Cardiac fibroblast (primary cell): ENCODE results near the gene ELAPOR1.

ENCODE experiments used
- DNase-seq, 2 donors: peaks; one replicate each; pipeline versions ENCODE4 v3.0.0 to v3.0.0-alpha.2; 2010; ENCODE audit warnings: low read depth in 2 of 2
- H3K4me3 ChIP-seq, 2 donors: replicated peaks in 1 of 2; 1 replicate in 1 of 2; 2 replicates in 1 of 2; pipeline ENCODE4 v1.5.1; 2011; ENCODE audit warnings: low read depth in 2 of 2, low read length in 2 of 2, mild to moderate bottlenecking in 2 of 2, moderate library complexity in 1 of 2
- TF ChIP-seq, protein P1 (sequence below): IDR thresholded peaks from one replicate; pipeline ENCODE4 v1.5.1; 2011; ENCODE audit warnings: low read depth, mild to moderate bottlenecking, low read length, inconsistent platforms

Gene ELAPOR1

DNA sequence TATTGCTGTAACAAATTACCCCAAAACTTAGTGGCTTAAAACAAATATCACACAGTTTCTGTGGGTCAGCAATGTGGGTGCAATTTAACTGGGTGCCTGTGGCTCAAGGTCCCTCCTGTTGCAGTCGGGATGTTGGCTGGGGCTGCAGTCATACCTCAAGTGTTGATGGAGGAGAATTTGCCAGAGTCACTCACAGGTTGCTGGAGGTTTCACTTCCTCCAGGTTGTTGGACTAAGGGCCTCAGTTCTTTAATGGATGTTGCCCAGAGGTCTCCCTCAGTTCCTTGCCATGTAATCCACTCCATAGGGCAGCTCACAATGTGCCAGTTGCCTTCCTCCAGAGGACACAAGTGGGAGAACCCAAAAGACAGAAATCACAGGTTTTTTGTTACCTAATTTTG lies 35.6 kb upstream of the ELAPOR1 start:
- no peak overlapping the region for H3K4me3 ChIP-seq
- TF ChIP-seq, protein P1, sequence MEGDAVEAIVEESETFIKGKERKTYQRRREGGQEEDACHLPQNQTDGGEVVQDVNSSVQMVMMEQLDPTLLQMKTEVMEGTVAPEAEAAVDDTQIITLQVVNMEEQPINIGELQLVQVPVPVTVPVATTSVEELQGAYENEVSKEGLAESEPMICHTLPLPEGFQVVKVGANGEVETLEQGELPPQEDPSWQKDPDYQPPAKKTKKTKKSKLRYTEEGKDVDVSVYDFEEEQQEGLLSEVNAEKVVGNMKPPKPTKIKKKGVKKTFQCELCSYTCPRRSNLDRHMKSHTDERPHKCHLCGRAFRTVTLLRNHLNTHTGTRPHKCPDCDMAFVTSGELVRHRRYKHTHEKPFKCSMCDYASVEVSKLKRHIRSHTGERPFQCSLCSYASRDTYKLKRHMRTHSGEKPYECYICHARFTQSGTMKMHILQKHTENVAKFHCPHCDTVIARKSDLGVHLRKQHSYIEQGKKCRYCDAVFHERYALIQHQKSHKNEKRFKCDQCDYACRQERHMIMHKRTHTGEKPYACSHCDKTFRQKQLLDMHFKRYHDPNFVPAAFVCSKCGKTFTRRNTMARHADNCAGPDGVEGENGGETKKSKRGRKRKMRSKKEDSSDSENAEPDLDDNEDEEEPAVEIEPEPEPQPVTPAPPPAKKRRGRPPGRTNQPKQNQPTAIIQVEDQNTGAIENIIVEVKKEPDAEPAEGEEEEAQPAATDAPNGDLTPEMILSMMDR, result no peak
- no peak for DNase-seq

DNA sequence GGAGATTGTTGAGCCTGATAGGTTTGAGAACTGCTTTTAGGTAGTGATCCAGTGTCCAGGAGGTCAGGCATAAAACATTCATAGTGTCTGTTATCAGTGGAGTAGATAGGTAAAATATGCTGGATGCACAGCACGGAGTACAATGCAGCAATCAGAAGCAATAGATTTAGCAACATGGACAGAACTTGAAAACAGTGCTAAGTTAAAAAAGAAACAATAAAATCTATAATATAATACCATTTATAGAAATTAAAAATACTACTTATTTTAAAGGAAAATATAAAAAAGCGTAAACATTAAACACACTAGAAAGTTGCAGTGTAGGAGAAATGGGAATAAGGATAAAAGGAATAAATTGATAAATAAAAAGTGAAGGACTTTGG lies 34.7 kb upstream of the ELAPOR1 start:
- TF ChIP-seq, protein P1, result no peak
- no peak overlapping the region for H3K4me3 ChIP-seq

DNA sequence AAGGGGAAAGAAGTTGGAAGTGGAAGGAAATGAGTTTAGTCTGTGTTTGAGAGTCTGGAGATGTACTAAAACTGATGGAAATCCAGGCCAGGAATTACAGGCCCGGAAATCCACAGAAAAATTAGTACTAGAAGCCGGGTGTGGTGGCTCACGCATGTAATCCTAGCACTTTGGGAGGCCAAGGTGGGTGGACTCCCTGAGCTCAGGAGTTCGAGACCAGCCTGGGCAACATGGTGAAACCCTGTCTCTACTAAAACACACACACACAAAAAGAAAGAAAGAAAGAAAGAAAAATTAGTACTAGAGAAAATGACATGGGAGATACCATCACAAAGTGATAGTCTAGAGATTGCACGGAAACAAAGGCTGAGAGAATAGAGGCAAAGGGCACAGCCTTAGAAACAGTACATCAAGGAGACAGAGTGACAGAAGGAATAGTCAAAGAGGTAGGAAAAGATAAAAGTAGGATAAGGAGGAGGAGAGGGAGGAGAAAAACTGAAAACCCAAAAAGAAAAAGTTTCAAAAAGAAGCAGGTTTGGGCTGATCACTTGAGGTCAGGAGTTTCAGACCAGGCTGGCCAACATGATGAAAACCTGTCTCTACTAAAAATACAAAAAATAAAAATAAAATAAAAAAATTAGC lies 33.4 kb upstream of the ELAPOR1 start:
- no peak overlapping the region for H3K4me3 ChIP-seq
- TF ChIP-seq, protein P1, result no peak
- no peak for DNase-seq

More for the DNA sequence above, 34.7 kb upstream of the ELAPOR1 start:
- DNase-seq, result no peak

DNA sequence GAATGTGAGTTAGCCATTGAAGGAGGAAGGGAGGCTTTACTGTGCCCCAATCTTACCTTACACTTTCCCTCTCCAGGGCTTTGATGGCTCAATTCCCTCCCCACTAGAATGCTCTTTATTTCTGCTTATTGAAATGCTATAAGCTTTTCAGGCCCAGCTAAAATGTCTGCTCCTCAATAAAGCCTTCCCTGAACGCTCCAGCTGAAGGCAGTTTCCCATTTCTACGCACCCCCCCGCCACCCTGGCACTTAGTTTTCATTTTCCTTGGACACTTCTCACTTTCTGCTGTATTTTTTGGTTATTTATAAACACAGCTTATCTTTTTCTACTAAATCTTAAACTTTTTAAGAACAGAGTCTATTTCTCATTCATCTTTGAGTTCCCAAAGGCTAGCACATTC lies 30.4 kb upstream of the ELAPOR1 start:
- TF ChIP-seq, protein P1, result no peak
- H3K4me3 ChIP-seq, result no peak overlapping the region

DNA sequence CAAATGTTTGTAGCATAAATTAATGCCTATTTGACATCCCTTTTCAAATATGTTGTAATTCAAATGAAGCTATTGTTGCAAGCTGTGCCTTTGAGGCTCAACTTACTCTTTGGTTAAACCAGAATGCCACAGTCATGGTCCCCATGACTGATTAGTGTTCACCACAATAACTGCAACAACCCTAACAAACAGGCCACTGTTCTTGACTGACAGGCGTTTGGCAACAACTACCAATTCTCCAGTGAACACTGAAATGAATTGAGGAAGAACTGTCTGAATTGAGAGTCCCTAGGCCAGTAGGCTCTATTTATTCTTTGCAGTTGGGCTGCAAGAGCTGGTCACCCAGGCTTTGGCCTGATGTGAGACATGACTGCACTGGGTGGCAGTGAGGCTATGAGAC lies 30.0 kb upstream of the ELAPOR1 start:
- TF ChIP-seq, protein P1, result no peak
- H3K4me3 ChIP-seq, result no peak overlapping the region
- no peak for DNase-seq

More for the DNA sequence above, 30.4 kb upstream of the ELAPOR1 start:
- DNase-seq, result no peak

DNA sequence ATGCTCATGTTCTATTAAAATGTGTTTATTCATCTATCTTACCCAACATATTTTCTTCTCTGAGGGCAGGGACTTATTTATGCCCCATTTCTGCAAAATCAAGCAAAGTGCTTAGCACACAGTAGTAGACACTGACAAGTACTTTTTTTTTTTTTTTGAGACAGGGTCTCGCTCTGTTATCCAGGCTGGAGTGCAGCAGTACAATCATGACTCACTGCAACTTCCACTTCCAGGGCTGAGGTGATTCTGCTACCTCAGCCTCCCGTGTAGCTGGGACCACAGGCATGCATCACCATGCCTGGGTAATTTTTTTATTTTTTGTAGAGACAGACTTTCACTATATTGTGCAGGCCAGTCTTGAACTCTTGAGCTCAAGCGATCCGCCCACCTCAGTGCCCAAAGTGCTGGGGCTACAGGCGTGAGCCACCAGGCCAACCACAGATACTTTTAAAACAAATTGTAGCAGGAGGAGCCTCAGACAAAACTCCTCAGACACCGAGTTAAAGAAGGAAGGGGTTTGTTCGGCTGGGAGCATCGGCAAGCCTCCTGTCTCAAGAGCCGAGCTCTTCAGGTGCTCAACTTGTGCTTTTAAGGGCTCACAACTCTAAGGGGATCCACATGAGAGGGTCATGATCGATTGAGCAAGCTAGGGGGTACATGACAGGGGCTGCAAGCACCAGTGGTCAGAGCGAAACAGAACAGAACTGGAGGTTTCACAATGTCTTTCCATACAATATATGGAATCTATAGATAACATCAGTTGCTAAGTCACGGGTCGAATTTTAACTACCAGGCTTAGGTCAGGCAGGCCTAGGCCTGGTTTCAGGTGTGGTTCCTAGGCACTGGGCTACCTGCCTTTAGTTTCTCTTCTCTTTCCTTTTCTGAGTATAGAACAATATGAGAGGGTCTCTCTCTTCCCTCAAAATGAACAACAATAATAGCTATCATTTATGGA lies 29.1 kb upstream of the ELAPOR1 start:
- no peak overlapping the region for H3K4me3 ChIP-seq
- DNase-seq, result no peak
- TF ChIP-seq, protein P1, result no peak
